GM19455 (cell line): ENCODE measurements around the gene RPS19BP1.
"Not testable (repeated sequence)": the region's sequence is repeated elsewhere in the genome, so short reads cannot be mapped to it uniquely, and the experiment has no call there.

ENCODE experiments used
- ATAC-seq: cut with Tn5 transposase; IDR thresholded peaks from one replicate; pipeline ENCODE4 v1.9.1; 2021; ENCODE audit not compliant: unreplicated experiment

The RPS19BP1 gene

GRCh38 chr22:39528681-39529486 is 3.7 kb downstream of the RPS19BP1 start:
- ATAC-seq = peak; percentile 28

GRCh38 chr22:39528080-39528661 is 4.4 kb downstream of the RPS19BP1 start:
- ATAC-seq = no peak

- ATAC-seq = no peak
Observed at GRCh38 chr22:39527481-39527961, 5.0 kb downstream of the RPS19BP1 start.

DNA sequence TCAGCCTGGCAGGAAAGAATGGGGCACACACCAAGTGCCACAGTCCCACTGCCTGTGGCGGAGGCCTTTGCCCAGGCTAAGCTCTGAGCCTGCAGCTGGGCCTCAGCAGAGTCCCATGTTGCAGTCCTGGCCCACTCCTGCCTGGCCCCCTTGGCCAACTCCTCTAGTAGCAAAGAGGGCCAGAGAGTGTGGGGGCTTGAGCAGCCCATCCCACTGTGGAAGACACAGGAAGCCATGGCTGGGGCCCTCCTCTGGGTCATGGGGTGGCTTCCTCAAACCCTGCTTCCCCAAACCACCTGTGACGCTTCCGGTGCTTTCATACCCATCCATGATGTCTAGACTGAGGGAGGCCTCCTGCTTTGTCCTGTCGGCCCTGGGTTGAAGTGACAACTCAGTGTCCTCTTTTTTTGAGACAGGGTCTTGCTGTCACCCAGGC is 5.8 kb downstream of the RPS19BP1 start:
- no peak for ATAC-seq

DNA sequence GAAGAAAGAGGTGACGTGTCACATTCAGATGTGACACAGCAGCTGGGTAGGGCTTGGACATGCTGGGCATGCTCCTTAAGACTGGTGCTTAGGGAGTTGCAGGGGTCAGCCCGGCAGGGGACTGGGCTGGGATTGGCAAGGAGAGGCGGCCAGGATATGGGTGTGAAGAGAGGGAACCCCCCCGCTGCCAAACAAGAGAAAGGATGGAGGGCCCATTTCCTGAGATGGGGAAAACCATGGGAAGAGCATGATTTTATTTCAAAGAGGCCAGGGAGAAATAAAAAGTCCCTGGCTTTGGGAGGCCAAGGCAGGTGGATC is 6.9 kb downstream of the RPS19BP1 start:
- ATAC-seq = no peak

DNA sequence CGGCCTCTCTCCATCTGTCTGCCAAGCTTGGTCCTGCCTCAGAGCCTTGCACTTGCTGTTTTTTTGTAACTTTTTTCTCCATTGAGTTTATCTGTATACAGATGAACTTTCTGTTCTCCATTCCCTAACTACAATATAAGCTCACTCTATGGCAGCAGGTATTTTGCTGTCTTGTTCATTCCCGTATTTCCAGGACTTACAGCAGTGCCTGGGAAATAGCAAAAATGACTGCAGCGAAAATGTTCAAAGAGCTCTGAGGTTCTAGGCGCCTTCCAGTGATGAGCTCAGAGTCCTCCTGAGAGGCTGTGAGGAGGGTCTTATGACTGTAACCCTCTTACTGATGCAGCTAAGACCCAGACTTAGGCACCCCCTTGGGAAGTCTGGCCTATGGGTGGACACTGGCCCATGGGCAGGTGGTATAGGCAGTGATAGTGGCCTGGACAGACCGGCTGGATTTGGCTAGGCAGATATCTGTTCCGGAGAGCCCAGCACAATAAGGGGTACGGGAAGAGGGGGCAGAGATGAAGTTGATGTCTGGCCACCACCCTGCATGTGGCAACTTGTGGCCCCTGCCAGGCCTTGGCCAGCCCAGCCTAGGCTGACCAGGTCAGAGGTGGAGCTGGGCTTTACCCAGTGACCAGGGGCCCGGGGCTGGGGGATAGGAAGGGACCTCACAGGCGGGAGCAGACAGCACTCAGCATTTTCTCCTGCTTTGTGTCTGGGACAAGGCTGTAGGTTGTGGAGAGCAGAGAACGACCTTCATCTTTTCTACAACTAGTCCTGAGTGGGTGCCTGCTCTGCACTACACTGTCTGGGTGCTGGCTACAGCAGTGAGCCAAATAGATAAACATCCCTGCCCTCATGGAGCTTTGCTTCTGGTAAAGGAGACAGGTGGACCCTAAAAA is 7.5 kb downstream of the RPS19BP1 start:
- no peak for ATAC-seq

DNA sequence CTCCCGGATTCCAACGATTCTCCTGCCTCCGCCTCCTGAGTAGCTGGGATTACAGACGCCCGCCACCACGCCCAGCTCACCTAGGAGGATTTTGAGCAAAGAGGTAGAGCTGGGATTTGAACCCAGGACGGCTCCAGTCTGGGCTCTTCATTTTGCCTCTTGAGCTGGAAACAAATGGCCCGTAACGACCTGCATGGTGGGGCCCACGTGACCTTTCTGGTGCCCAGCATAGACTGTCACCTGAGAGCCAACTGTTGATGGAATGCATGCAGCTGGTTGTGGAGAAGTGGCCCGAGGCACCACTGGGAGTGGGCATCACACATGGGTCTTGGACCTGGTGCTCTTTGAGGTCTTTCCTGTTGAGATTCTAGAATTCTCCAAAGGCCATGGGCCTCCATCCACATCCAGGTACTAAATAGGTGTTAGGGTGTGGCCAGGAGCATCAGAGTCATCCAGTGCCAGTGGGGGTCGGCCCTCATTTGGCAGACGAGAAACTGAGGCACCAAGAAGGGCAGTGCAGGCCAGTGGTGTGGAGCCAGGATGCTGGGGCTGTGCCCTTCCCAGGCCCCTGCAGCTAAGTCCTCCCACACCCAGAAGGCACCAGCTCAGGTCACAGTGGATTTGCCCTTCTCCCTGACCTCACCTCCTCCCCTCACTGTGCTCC is 8.3 kb downstream of the RPS19BP1 start:
- ATAC-seq = no peak

DNA sequence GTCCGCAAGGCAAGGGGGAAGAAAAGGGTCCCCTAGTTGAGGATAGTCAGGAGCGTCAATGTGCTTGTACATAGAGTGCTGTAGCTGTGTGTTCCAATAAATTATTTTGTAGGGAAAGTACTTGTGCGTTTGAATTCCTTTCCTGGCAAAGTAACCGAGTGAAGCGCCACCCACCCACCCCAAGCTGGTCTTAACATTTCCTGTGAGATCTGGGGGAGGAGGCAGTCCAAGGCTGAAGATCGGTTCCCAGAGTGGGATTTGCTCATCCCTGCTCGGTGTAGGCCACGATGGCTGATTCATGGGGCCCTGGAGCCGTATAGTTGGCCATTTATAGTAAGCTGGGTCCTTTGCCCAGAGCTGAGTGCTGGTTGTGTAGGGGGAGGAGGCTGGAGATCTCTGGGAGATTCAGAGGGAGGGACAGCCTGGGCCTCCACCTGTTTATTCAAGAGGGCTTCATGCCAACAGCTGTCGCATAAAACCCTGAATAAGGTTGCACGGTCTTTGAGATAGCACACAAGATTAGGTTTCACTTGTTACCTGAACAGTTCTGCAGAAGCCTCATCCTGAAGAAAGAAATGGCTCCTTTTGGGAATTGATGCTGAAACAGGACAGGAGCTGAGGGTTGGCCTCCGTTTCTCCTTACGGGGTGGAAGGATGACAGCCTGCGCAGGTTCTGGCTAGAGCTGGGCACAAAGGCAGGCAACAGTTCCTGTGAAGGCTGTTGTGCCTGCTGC is 9.8 kb downstream of the RPS19BP1 start:
- no peak for ATAC-seq

- ATAC-seq = not testable (repeated sequence)
Observed at GRCh38 chr22:39522091-39522490, 10.5 kb downstream of the RPS19BP1 start.

DNA sequence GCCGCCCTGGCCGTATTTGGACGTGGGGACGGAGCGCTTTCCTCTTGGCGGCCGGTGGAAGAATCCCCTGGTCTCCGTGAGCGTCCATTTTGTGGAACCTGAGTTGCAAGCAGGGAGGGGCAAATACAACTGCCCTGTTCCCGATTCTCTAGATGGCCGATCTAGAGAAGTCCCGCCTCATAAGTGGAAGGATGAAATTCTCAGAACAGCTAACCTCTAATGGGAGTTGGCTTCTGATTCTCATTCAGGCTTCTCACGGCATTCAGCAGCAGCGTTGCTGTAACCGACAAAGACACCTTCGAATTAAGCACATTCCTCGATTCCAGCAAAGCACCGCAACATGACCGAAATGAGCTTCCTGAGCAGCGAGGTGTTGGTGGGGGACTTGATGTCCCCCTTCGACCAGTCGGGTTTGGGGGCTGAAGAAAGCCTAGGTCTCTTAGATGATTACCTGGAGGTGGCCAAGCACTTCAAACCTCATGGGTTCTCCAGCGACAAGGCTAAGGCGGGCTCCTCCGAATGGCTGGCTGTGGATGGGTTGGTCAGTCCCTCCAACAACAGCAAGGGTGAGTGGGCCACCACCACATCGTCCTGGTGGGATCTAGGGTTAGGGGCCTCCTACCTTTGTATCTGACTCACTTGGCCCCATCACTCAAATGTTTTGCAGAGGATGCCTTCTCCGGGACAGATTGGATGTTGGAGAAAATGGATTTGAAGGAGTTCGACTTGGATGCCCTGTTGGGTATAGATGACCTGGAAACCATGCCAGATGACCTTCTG is 11.3 kb downstream of the RPS19BP1 start:
- ATAC-seq = peak; percentile 2

GRCh38 chr22:39520226-39521105 is 12.1 kb downstream of the RPS19BP1 start, which contains the start of gene ATF4:
TSS of gene ATF4 (plus strand) at chr22:39520562. CDS start at chr22:39521446, 884 bp downstream.
- peak; percentile 38 for ATAC-seq

DNA sequence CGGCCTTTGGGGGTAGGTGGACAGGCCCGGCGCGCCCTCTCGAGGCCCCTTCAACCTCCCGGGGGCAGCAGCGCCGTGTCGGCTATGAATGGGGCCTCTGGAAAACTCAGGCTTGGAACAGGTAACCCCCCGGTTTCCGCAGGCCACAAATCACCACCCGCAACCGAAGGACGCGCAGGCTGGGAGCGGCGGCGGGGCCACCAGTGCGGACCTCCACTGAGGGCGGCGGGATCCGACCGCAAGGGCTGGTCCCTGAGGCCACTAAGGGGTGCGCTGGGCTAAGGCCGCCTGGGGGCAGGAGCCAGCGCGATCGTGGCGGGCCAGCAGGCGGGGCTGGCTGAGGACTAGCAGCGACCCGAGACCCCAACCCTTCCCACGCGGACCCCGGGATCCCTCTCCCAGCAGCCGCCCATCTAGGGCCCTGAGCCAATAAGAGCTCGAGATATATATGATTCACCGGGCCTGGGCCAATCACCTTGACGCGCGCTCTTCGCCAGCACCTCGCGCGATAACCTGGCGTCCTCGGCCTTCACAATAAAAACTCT is 12.8 kb downstream of the RPS19BP1 start:
- ATAC-seq = peak; percentile 71

GRCh38 chr22:39518996-39519680 is 13.4 kb downstream of the RPS19BP1 start:
- ATAC-seq = no peak

- no peak for ATAC-seq
Observed at GRCh38 chr22:39518144-39518786, 14.3 kb downstream of the RPS19BP1 start.

GRCh38 chr22:39517470-39517869 is 15.1 kb downstream of the RPS19BP1 start:
- no peak for ATAC-seq

DNA sequence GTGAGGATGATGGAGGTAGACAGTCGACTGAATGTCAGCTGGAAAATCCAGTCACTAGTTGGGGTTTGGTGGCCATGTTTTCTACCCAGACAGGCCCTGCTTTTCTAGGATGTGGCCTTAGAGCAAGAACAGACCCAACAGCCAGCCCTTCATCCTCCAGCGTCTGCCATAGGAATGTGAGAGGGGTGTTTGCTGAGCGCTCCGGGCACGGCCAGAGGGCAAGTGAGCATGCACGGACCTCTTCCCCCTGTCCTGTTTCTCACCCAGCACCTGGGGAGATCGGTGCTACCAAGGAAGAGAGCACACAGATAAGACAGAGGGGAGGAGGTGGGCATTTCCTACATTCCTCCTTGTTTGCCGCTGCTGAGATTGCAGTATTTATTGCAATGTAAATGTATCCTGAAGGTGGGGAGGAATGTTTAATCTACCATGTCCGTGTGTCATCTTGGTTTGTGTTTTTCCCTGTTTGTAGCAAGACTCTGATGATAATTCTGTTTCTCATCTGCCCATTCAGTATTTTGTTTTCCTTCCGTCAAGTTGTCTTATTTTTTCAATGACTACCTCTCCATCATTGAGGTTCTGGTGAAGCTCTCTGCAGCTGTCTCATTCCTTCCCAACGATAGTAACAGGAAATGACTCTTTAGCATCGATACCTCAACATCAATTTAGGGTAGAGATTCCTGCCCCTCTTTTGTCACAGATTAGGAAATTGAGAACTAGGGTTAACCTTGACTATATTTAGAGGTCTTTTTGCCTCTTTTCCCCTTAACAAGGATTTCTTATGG is 17.1 kb downstream of the RPS19BP1 start:
- no peak for ATAC-seq
